ENCODE results near the gene KCNH8. TPM values are rescaled to one million over a fixed set of nuclear protein-coding genes. Genes with fewer than 3 reads are reported as not detected.

The KCNH8 gene
- total and polyA plus RNA-seq, 10 of the 15 experiments (the other 5 are each of a cell fraction or from before 2014, with no cell fraction given), result under 0.01 to 0.18 (median 0.07) TPM; not detected in 2

DNA sequence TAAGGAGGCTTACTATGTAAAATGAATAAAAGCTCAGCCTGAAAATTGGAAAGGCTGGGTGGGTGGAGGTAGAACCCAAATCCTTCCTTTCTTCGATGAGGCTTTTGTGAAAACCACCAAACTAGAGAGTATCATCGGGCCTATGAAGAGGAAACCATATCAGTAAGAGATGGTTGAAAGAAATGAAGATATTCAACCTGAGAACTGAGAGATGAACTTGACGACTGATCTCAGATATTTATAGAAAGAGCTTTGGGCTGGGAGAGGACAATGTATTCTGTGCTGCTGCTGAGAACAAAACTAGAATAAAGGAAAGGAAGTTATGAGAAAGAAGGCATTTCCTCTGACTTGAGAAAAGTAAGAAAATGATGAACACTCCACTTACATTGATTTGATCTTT is 236.6 kb downstream of the KCNH8 start:
- ATAC-seq, result peak; percentile 42
- intact Hi-C loops (cut with micrococcal nuclease; ENCODE audit: unreplicated experiment) (no loop called here), in situ Hi-C loops (cut with MboI) (no loop called here)
- Histone ChIP-seq H3K4me1 (ENCODE audit: control insufficient read depth, insufficient read depth, low read length) (no peaks in the 10 kb centered on the region), H3K36me3 (ENCODE audit: control insufficient read depth in 2 of 2, insufficient read depth in 2 of 2, low read length in 1 of 2) (no peaks in the 10 kb centered on the region), H2AFZ (ENCODE audit: control insufficient read depth, low read depth, low read length) (no peak overlapping the region; the same call in 1 of the 2 replicates), H3K9me3 (replicated peaks; ENCODE audit: control insufficient read depth, insufficient read depth, low read length) (peaks cover 2% of the 10 kb centered on the region; the same call in 2 of the 3 replicates), H4K20me1 (ENCODE audit: control insufficient read depth, insufficient read depth) (no peaks in the 10 kb centered on the region), H3K4me3 (no peak overlapping the region), H3K27me3 (replicated peaks in 1 of 2; ENCODE audit: control insufficient read depth in 2 of 2, insufficient read depth in 2 of 2, low read length in 1 of 2) (no peaks in the 10 kb centered on the region), H3K27ac (ENCODE audit: control insufficient read depth, insufficient read depth) (no peak overlapping the region), H3K9ac (ENCODE audit: control insufficient read depth, insufficient read depth, low read length) (no peak overlapping the region), H3K4me2 (ENCODE audit: control insufficient read depth, insufficient read depth) (peak overlapping the region; percentile 13; the same call in 1 of the 2 replicates), H3K79me2 (ENCODE audit: control insufficient read depth, insufficient read depth, low read length) (no peaks in the 10 kb centered on the region)
- CTCF ChIA-PET, result no interaction called here
- FAIRE-seq, result peak; percentile 31
- POLR2A ChIA-PET, result no interaction called here
- BruUV-seq (replicated peaks), result no TSS peak
- 3% methylated on average over 3 of the region's 3 CpGs for WGBS (ENCODE audit: insufficient coverage, insufficient replicate concordance, low lambda C conversion rate, missing lambda C conversion rate)
- TF ChIP-seq, protein P1, sequence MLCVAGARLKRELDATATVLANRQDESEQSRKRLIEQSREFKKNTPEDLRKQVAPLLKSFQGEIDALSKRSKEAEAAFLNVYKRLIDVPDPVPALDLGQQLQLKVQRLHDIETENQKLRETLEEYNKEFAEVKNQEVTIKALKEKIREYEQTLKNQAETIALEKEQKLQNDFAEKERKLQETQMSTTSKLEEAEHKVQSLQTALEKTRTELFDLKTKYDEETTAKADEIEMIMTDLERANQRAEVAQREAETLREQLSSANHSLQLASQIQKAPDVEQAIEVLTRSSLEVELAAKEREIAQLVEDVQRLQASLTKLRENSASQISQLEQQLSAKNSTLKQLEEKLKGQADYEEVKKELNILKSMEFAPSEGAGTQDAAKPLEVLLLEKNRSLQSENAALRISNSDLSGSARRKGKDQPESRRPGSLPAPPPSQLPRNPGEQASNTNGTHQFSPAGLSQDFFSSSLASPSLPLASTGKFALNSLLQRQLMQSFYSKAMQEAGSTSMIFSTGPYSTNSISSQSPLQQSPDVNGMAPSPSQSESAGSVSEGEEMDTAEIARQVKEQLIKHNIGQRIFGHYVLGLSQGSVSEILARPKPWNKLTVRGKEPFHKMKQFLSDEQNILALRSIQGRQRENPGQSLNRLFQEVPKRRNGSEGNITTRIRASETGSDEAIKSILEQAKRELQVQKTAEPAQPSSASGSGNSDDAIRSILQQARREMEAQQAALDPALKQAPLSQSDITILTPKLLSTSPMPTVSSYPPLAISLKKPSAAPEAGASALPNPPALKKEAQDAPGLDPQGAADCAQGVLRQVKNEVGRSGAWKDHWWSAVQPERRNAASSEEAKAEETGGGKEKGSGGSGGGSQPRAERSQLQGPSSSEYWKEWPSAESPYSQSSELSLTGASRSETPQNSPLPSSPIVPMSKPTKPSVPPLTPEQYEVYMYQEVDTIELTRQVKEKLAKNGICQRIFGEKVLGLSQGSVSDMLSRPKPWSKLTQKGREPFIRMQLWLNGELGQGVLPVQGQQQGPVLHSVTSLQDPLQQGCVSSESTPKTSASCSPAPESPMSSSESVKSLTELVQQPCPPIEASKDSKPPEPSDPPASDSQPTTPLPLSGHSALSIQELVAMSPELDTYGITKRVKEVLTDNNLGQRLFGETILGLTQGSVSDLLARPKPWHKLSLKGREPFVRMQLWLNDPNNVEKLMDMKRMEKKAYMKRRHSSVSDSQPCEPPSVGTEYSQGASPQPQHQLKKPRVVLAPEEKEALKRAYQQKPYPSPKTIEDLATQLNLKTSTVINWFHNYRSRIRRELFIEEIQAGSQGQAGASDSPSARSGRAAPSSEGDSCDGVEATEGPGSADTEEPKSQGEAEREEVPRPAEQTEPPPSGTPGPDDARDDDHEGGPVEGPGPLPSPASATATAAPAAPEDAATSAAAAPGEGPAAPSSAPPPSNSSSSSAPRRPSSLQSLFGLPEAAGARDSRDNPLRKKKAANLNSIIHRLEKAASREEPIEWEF (IDR thresholded peaks at IDR 0.05; ENCODE audit: insufficient replicate concordance, low read depth, low read length), result no peak
- TF ChIP-seq, protein P2, sequence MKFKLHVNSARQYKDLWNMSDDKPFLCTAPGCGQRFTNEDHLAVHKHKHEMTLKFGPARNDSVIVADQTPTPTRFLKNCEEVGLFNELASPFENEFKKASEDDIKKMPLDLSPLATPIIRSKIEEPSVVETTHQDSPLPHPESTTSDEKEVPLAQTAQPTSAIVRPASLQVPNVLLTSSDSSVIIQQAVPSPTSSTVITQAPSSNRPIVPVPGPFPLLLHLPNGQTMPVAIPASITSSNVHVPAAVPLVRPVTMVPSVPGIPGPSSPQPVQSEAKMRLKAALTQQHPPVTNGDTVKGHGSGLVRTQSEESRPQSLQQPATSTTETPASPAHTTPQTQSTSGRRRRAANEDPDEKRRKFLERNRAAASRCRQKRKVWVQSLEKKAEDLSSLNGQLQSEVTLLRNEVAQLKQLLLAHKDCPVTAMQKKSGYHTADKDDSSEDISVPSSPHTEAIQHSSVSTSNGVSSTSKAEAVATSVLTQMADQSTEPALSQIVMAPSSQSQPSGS (IDR thresholded peaks at IDR 0.05; ENCODE audit: low read length), result 0 out of 2 replicates have a peak, but pooled peaks have one; percentile 33
- TF ChIP-seq ZNF622 (IDR thresholded peaks at IDR 0.05), result no peak
- TF ChIP-seq MEF2A (IDR thresholded peaks at IDR 0.05; ENCODE audit: insufficient read depth, low read depth, low read length), result peak; percentile 75; the same call in 1 of the 2 replicates
- no peak for TF ChIP-seq TCF3 (IDR thresholded peaks at IDR 0.05; ENCODE audit: borderline replicate concordance, insufficient read depth, low read depth, low read length)
- TF ChIP-seq SRF (IDR thresholded peaks at IDR 0.05; ENCODE audit: low read depth in 2 of 2, low read length in 2 of 2), result no peak
- peak; percentile 57 for TF ChIP-seq NFIC (IDR thresholded peaks at IDR 0.05; ENCODE audit: low read depth, low read length)
- no peak for TF ChIP-seq EED (IDR thresholded peaks at IDR 0.05; ENCODE audit: low read depth)
- no peak for TF ChIP-seq YBX1 (IDR thresholded peaks at IDR 0.05)
- TF ChIP-seq BACH1 (IDR thresholded peaks at IDR 0.05; ENCODE audit: borderline replicate concordance), result no peak
- TF ChIP-seq CBX3 (IDR thresholded peaks at IDR 0.05; ENCODE audit: borderline replicate concordance, low read depth), result no peak
- TF ChIP-seq, protein P3, sequence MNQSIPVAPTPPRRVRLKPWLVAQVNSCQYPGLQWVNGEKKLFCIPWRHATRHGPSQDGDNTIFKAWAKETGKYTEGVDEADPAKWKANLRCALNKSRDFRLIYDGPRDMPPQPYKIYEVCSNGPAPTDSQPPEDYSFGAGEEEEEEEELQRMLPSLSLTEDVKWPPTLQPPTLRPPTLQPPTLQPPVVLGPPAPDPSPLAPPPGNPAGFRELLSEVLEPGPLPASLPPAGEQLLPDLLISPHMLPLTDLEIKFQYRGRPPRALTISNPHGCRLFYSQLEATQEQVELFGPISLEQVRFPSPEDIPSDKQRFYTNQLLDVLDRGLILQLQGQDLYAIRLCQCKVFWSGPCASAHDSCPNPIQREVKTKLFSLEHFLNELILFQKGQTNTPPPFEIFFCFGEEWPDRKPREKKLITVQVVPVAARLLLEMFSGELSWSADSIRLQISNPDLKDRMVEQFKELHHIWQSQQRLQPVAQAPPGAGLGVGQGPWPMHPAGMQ (IDR thresholded peaks at IDR 0.05; ENCODE audit: borderline replicate concordance), result no peak
- TF ChIP-seq RUNX3 (IDR thresholded peaks at IDR 0.05; ENCODE audit: low read length), result peak; percentile 48
- DNase-seq (ENCODE audit: low read depth, low spot score), result no peak
- RAD21 ChIA-PET (ENCODE audit: unreplicated experiment), result interaction anchor here (0.6 kb wide), 1 partner anchor 896 kb away, joined by 3 read pairs; no protein-coding TSS in a partner anchor
- SMC1A ChIA-PET (ENCODE audit: uncharacterized antibody, unreplicated experiment), result interaction anchor here (1.3 to 2.2 kb wide), 2 partner anchors 13 to 22 kb away, joined by 3 to 5 read pairs; no protein-coding TSS in a partner anchor
